ENCODE results near the gene ZMIZ1. TPM values are rescaled to one million over a fixed set of nuclear protein-coding genes. Genes with fewer than 3 reads are reported as not detected.

ZMIZ1 gene
- total RNA-seq, 2 experiments from 2014 or later = 14.6 to 15.5 TPM

- ATAC-seq (ENCODE audit: poor library complexity) = peak; percentile 55
- DNase-seq = peak; percentile 49 to 89 (median 64)
- ChIA-PET POLR2A (interaction anchor here (1.0 to 5.6 kb wide), 8 partner anchors 13 to 856 kb away, joined by 3 to 46 read pairs (median 4); no protein-coding TSS in a partner anchor), CTCF (interaction anchor here (1.0 to 1.9 kb wide), 6 partner anchors 25 to 153 kb away, joined by 3 to 6 read pairs (median 4); partner anchors contain the start of gene ZCCHC24)
- peaks cover 43% of the 10 kb centered on the region for H3K36me3 ChIP-seq (ENCODE audit: insufficient read depth, low read length)
- peak overlapping the region; percentile 69 to 73 for H3K27ac ChIP-seq (ENCODE audit: low read depth in 1 of 2, low read length in 2 of 2)
- Mint-ChIP-seq H3K27me3 (no peaks in the 10 kb centered on the region), H3K4me3 (peak overlapping the region; percentile 85), H3K9me3 (no peaks in the 10 kb centered on the region), H3K27ac (peak overlapping the region; percentile 81), H3K4me1 (ENCODE audit: low read depth) (peaks cover 27% of the 10 kb centered on the region), H3K36me3 (ENCODE audit: low read depth) (peaks cover 47% of the 10 kb centered on the region)
- no peaks in the 10 kb centered on the region for H3K9me3 ChIP-seq (ENCODE audit: control insufficient read depth in 1 of 2, insufficient read depth in 1 of 2, low read length in 2 of 2)
- intact Hi-C loops (cut with DNase I, micrococcal nuclease) = loop anchor here in 1 of 2 experiments (2.0 to 10.0 kb wide), 5 partner anchors 56 to 1311 kb away; no protein-coding TSS in a partner anchor
- H3K4me1 ChIP-seq (ENCODE audit: insufficient read depth, low read length) = peaks cover 61% of the 10 kb centered on the region
- TF ChIP-seq CTCF (IDR thresholded peaks at IDR 0.05) = no peak
- no peaks in the 10 kb centered on the region for H3K27me3 ChIP-seq (ENCODE audit: control insufficient read depth in 1 of 2, insufficient read depth in 2 of 2, low read length in 2 of 2)
- peak overlapping the region; percentile 74 for H3K4me3 ChIP-seq (ENCODE audit: low read length)
These were observed 279.3 kb downstream of the ZMIZ1 start for GRCh38 chr10:79347894-79348639.

GRCh38 chr10:79348640-79348988 lies 279.8 kb downstream of the ZMIZ1 start:
- no peak for TF ChIP-seq CTCF (IDR thresholded peaks at IDR 0.05)
- Histone ChIP-seq H3K4me3 (ENCODE audit: low read length) (peak overlapping the region; percentile 74), H3K27me3 (ENCODE audit: control insufficient read depth in 1 of 2, insufficient read depth in 2 of 2, low read length in 2 of 2) (no peaks in the 10 kb centered on the region), H3K4me1 (ENCODE audit: insufficient read depth, low read length) (peaks cover 61% of the 10 kb centered on the region), H3K27ac (ENCODE audit: low read depth in 1 of 2, low read length in 2 of 2) (peak overlapping the region in 1 of 2 donors; percentile 73), H3K36me3 (ENCODE audit: insufficient read depth, low read length) (peaks cover 48% of the 10 kb centered on the region), H3K9me3 (ENCODE audit: control insufficient read depth in 1 of 2, insufficient read depth in 1 of 2, low read length in 2 of 2) (no peaks in the 10 kb centered on the region)
- POLR2A ChIA-PET = interaction anchor here (1.2 to 5.6 kb wide), 6 partner anchors 20 to 839 kb away, joined by 3 to 46 read pairs (median 4); no protein-coding TSS in a partner anchor
- Mint-ChIP-seq H3K36me3 (ENCODE audit: low read depth) (peaks cover 52% of the 10 kb centered on the region), H3K4me3 (peak overlapping the region; percentile 85), H3K27me3 (no peaks in the 10 kb centered on the region), H3K9me3 (no peaks in the 10 kb centered on the region), H3K27ac (peak overlapping the region; percentile 81), H3K4me1 (ENCODE audit: low read depth) (peaks cover 27% of the 10 kb centered on the region)
- ATAC-seq (ENCODE audit: poor library complexity) = no peak
- intact Hi-C loops (cut with DNase I, micrococcal nuclease) = loop anchor here in 1 of 2 experiments (2.0 to 10.0 kb wide), 5 partner anchors 56 to 1311 kb away; no protein-coding TSS in a partner anchor
- CTCF ChIA-PET = interaction anchor here (1.1 to 1.7 kb wide), 4 partner anchors 26 to 153 kb away, joined by 3 to 6 read pairs (median 4); partner anchors contain the start of gene ZCCHC24
- no peak for DNase-seq

GRCh38 chr10:79349072-79349491 lies 280.3 kb downstream of the ZMIZ1 start:
- H3K4me1 Mint-ChIP-seq (ENCODE audit: low read depth) = peaks cover 27% of the 10 kb centered on the region
- peaks cover 61% of the 10 kb centered on the region for H3K4me1 ChIP-seq (ENCODE audit: insufficient read depth, low read length)
- DNase-seq (peak in 2 of 14 experiments; percentile 23 to 30), ATAC-seq (ENCODE audit: poor library complexity) (no peak)
- peak overlapping the region; percentile 81 for H3K27ac Mint-ChIP-seq
- peaks cover 57% of the 10 kb centered on the region for H3K36me3 Mint-ChIP-seq (ENCODE audit: low read depth)
- H3K27ac ChIP-seq (ENCODE audit: low read depth in 1 of 2, low read length in 2 of 2) = peak overlapping the region; percentile 14 to 73
- ChIA-PET CTCF (interaction anchor here (1.1 to 1.2 kb wide), 2 partner anchors 56 to 154 kb away, joined by 3 to 5 read pairs; no protein-coding TSS in a partner anchor), POLR2A (interaction anchor here (1.4 to 5.6 kb wide), 3 partner anchors 20 to 31 kb away, joined by 3 to 46 read pairs (median 13); no protein-coding TSS in a partner anchor)
- H3K9me3 Mint-ChIP-seq = no peaks in the 10 kb centered on the region
- peaks cover 53% of the 10 kb centered on the region for H3K36me3 ChIP-seq (ENCODE audit: insufficient read depth, low read length)
- intact Hi-C loops (cut with DNase I, micrococcal nuclease) = loop anchor here in 1 of 2 experiments (2.0 to 10.0 kb wide), 5 partner anchors 57 to 1312 kb away; no protein-coding TSS in a partner anchor
- no peaks in the 10 kb centered on the region for H3K27me3 ChIP-seq (ENCODE audit: control insufficient read depth in 1 of 2, insufficient read depth in 2 of 2, low read length in 2 of 2)
- peak overlapping the region; percentile 85 for H3K4me3 Mint-ChIP-seq
- no peak for TF ChIP-seq CTCF (IDR thresholded peaks at IDR 0.05)
- no peaks in the 10 kb centered on the region for H3K27me3 Mint-ChIP-seq
- no peaks in the 10 kb centered on the region for H3K9me3 ChIP-seq (ENCODE audit: control insufficient read depth in 1 of 2, insufficient read depth in 1 of 2, low read length in 2 of 2)
- peak overlapping the region; percentile 74 for H3K4me3 ChIP-seq (ENCODE audit: low read length)

Data from CD4-positive, alpha-beta T cell (primary cell).